Ovary (tissue), 3 donors: Measurements from ENCODE around the gene CRB2.

Experiments
- CTCF ChIP-seq, 3 donors: fragments of 450-650 bp in 2 of 3; fragments of 200-600 bp in 1 of 3; IDR thresholded peaks; one replicate each; pipeline versions ENCODE4 v1.5.1 to v1.8.0; 2016 to 2022; ENCODE audit warnings: antibody characterized with exemption in 3 of 3, mild to moderate bottlenecking in 1 of 3
- EP300 ChIP-seq: sonication (generic); formaldehyde crosslinking; IDR thresholded peaks from one replicate; pipeline ENCODE4 v1.6.1; 2017; ENCODE audit warnings: antibody characterized with exemption
- POLR2A ChIP-seq: fragments of 450-650 bp; IDR thresholded peaks from one replicate; pipeline ENCODE4 v1.6.1; 2017; ENCODE audit warnings: antibody characterized with exemption, mild to moderate bottlenecking, moderate library complexity
- donor health status: DM: no; HTN: no; CAD: no.

- TF ChIP-seq CTCF (IDR thresholded peaks at IDR 0.05) = no peak
- no peak for TF ChIP-seq EP300
- TF ChIP-seq POLR2A = no peak
Measured at GRCh38 chr9:123326662-123327093, 29.3 kb upstream of the CRB2 start.
